Nucleus accumbens (tissue), 56 donors: ENCODE data around the gene MLLT10.

ENCODE experiments used
- DNase-seq, 56 donors: peaks; one replicate each; lab custom pipeline; 2025; lab: John Stamatoyannopoulos, UW

MLLT10 gene

GRCh38 chr10:21515361-21516241 lies 18.4 kb upstream of the MLLT10 start:
- DNase-seq, result no peak

- peak in 41 of 56 donors; percentile 19 to 80 (median 66) for DNase-seq
Observed at GRCh38 chr10:21516242-21517131, 17.5 kb upstream of the MLLT10 start.

GRCh38 chr10:21517134-21518031 lies 16.6 kb upstream of the MLLT10 start:
- DNase-seq, result peak in 32 of 56 donors; percentile 25 to 75 (median 49)

GRCh38 chr10:21518149-21518640 lies 15.8 kb upstream of the MLLT10 start:
- peak in 3 of 56 donors; percentile 20 to 33 (median 27) for DNase-seq

- peak in 1 of 56 donors; percentile 20 for DNase-seq
Observed at GRCh38 chr10:21518641-21519396, 15.2 kb upstream of the MLLT10 start.

GRCh38 chr10:21519397-21519933 lies 14.6 kb upstream of the MLLT10 start:
- DNase-seq, result no peak

- no peak for DNase-seq
Observed at GRCh38 chr10:21519941-21520436, 14.0 kb upstream of the MLLT10 start.

- DNase-seq, result no peak
Observed at GRCh38 chr10:21520509-21520908, 13.5 kb upstream of the MLLT10 start.

GRCh38 chr10:21520949-21521348 lies 13.1 kb upstream of the MLLT10 start:
- no peak for DNase-seq

- no peak for DNase-seq
Observed at GRCh38 chr10:21521751-21522533, 12.1 kb upstream of the MLLT10 start.

- no peak for DNase-seq
Observed at GRCh38 chr10:21522631-21523406, 11.2 kb upstream of the MLLT10 start.

GRCh38 chr10:21523557-21524008 lies 10.4 kb upstream of the MLLT10 start:
- DNase-seq, result peak in 4 of 56 donors; percentile 9 to 36 (median 16)

- DNase-seq, result no peak
Observed at GRCh38 chr10:21524131-21524525, 9.9 kb upstream of the MLLT10 start.

GRCh38 chr10:21524526-21525366 lies 9.3 kb upstream of the MLLT10 start:
- DNase-seq, result peak in 10 of 56 donors; percentile 12 to 65 (median 34)

- peak in 54 of 56 donors; percentile 39 to 93 (median 80) for DNase-seq
Observed at GRCh38 chr10:21525367-21526187, 8.5 kb upstream of the MLLT10 start, which contains the start of gene SKIDA1. TSS of gene SKIDA1 (minus strand) at chr10:21525682. CDS start at chr10:21517822, 7,860 bp downstream.
